HEK293 (cell line): ENCODE results near the gene IGFN1.

Experiments used
- CTCF ChIA-PET: fragments of 350-600 bp; formaldehyde crosslinking; extraction: SDS; loops from one replicate; lab custom pipeline; 2021; ENCODE audit warnings: antibody characterized with exemption; lab: Yijun Ruan, JAX
- POLR2A ChIA-PET: fragments of 300-600 bp; formaldehyde crosslinking; extraction: SDS; loops from one replicate; lab custom pipeline; 2020; ENCODE audit warnings: antibody characterized with exemption, inconsistent platforms; lab: Yijun Ruan, JAX
- H3K27ac ChIP-seq: fragments of 200-500 bp; sonication (Bioruptor generic); 2 replicates; pipeline ENCODE4 v1.5.1; 2014; ENCODE audit warnings: low read depth, low read length, control low read depth, inconsistent platforms; ENCODE audit errors: extremely low read depth
- H3K36me3 ChIP-seq, 2 experiments: fragments of 200-500 bp in 1 of 2; sonication (Bioruptor generic) in 1 of 2; 1 replicate in 1 of 2; 2 replicates in 1 of 2; pipeline ENCODE4 v1.5.1; 2014 to 2017; ENCODE audit warnings: inconsistent platforms in 2 of 2, low read length in 2 of 2; ENCODE audit not compliant: control insufficient read depth in 2 of 2, insufficient read depth in 1 of 2
- H3K4me1 ChIP-seq: fragments of 200-500 bp; sonication (Bioruptor generic); 2 replicates; pipeline ENCODE4 v1.5.1; 2014; ENCODE audit warnings: mild to moderate bottlenecking, low read length, inconsistent platforms; ENCODE audit not compliant: control insufficient read depth, insufficient read depth
- H3K4me3 ChIP-seq: 2 replicates; pipeline ENCODE4 v1.5.1; 2011; ENCODE audit warnings: low read depth, mild to moderate bottlenecking, control low read depth, low read length, moderate library complexity
- H3K9me3 ChIP-seq: fragments of 200-500 bp; sonication (Bioruptor generic); 2 replicates; pipeline ENCODE4 v1.5.1; 2014; ENCODE audit warnings: low read depth, low read length, inconsistent platforms; ENCODE audit not compliant: control insufficient read depth, insufficient read depth
- BCL11A ChIP-seq: fragments of 450-650 bp; formaldehyde crosslinking; IDR thresholded peaks from 2 replicates; pipeline ENCODE4 v1.5.1; 2016; ENCODE audit warnings: low read depth, missing biosample characterization, missing genetic modification characterization
- FEZF1 ChIP-seq: fragments of 450-650 bp; formaldehyde crosslinking; IDR thresholded peaks from 2 replicates; pipeline ENCODE4 v1.5.1; 2016; ENCODE audit warnings: missing biosample characterization, missing genetic modification characterization
- GLIS1 ChIP-seq: fragments of 450-650 bp; formaldehyde crosslinking; IDR thresholded peaks from 2 replicates; pipeline ENCODE4 v1.5.1; 2016; ENCODE audit warnings: missing biosample characterization, missing genetic modification characterization
- SCRT2 ChIP-seq: fragments of 450-650 bp; formaldehyde crosslinking; IDR thresholded peaks from 2 replicates; pipeline ENCODE4 v1.5.1; 2016; ENCODE audit warnings: missing biosample characterization, missing genetic modification characterization
- ZBTB48 ChIP-seq: fragments of 450-650 bp; formaldehyde crosslinking; IDR thresholded peaks from 2 replicates; pipeline ENCODE4 v1.5.1; 2016; ENCODE audit warnings: missing biosample characterization, missing genetic modification characterization
- ZBTB6 ChIP-seq: fragments of 450-650 bp; formaldehyde crosslinking; IDR thresholded peaks from 2 replicates; pipeline ENCODE4 v1.5.1; 2017; ENCODE audit warnings: missing biosample characterization, missing genetic modification characterization
- ZFP41 ChIP-seq: fragments of 450-650 bp; formaldehyde crosslinking; IDR thresholded peaks from 2 replicates; pipeline ENCODE4 v1.5.1; 2016; ENCODE audit warnings: missing biosample characterization, missing genetic modification characterization, borderline replicate concordance
- ZIC2 ChIP-seq: fragments of 450-650 bp; formaldehyde crosslinking; IDR thresholded peaks from 2 replicates; pipeline ENCODE4 v1.5.1; 2016; ENCODE audit warnings: missing biosample characterization, missing genetic modification characterization
- ZNF174 ChIP-seq: fragments of 450-650 bp; formaldehyde crosslinking; IDR thresholded peaks from 2 replicates; pipeline ENCODE4 v1.5.0; 2017; ENCODE audit warnings: missing biosample characterization, mild to moderate bottlenecking, missing genetic modification characterization
- ZNF26 ChIP-seq: fragments of 450-650 bp; formaldehyde crosslinking; IDR thresholded peaks from 2 replicates; pipeline ENCODE4 v1.5.1; 2016; ENCODE audit warnings: missing biosample characterization, missing genetic modification characterization
- ZNF311 ChIP-seq: fragments of 450-650 bp; formaldehyde crosslinking; IDR thresholded peaks from 2 replicates; pipeline ENCODE4 v1.5.1; 2017; ENCODE audit warnings: missing biosample characterization, missing genetic modification characterization, borderline replicate concordance
- ZNF433 ChIP-seq: fragments of 450-650 bp; formaldehyde crosslinking; IDR thresholded peaks from 2 replicates; pipeline ENCODE4 v1.5.1; 2016; ENCODE audit warnings: missing biosample characterization, missing genetic modification characterization, low read depth
- ZNF677 ChIP-seq: fragments of 450-650 bp; IDR thresholded peaks from 2 replicates; pipeline ENCODE4 v1.5.0; 2018; ENCODE audit warnings: missing biosample characterization, mild to moderate bottlenecking, missing genetic modification characterization, moderate library complexity
- ZSCAN5A ChIP-seq: fragments of 450-650 bp; formaldehyde crosslinking; IDR thresholded peaks from 2 replicates; pipeline ENCODE4 v1.5.1; 2016; ENCODE audit warnings: missing biosample characterization, missing genetic modification characterization
- TF ChIP-seq, protein P1 (sequence below): fragments of 450-650 bp; formaldehyde crosslinking; IDR thresholded peaks from 2 replicates; pipeline ENCODE4 v1.5.1; 2017; ENCODE audit warnings: missing biosample characterization, missing genetic modification characterization

Gene IGFN1

DNA sequence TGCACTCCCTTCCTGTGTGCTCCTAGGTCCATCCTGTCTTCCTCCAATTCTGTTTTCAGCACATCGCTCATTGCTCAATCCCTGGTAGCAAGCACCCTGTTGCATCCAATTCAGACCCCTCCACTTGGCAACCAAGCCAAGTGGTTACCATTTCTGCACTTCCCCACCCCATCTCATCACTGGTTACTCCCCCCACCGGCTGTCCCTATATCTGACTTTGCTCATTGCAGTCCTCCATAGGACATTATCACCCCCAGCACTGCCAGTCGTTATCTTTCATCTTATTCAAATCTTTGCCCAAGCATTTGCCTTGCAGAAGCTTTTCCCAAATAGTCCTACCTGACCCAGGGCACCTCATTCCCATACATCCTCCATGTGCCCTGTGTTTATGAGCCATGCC lies 34.3 kb upstream of the IGFN1 start:
- Histone ChIP-seq H3K4me3 (no peak overlapping the region), H3K36me3 (peaks cover 3 to 17% of the 10 kb centered on the region in 2 experiments; a peak in 1 of 3 replicates), H3K9me3 (no peaks in the 10 kb centered on the region), H3K4me1 (no peaks in the 10 kb centered on the region; the same call in 1 of the 2 replicates), H3K27ac (no peak overlapping the region)
- TF ChIP-seq ZIC2 (no peak), SCRT2 (peak; percentile 18; the same call in 1 of the 2 replicates)
- ChIA-PET POLR2A (interaction anchor here (2.0 kb wide), 1 partner anchor 15 kb away, joined by 7 read pairs; no protein-coding TSS in a partner anchor), CTCF (interaction anchor here (0.6 kb wide), 1 partner anchor 194 kb away, joined by 3 read pairs; no protein-coding TSS in a partner anchor)

DNA sequence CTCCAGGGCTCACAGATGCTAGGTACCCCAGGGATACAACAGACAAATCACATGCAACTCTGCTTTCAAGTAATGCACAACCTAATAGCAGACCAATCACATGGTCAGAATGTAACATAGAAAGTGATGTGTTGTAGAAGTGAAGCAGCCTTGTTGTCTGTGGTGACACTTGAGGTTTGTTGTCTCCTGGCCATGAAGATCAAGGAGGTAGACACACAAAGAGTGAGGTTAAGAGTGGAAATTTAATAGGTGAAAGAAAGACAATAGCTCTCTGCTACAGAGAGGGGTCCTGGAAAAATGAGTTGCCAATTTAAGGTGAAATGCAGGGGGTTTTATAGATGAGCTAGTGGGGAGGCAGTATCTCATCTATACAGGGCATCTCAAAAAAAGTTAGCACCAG lies 33.8 kb upstream of the IGFN1 start:
- Histone ChIP-seq H3K4me1 (no peaks in the 10 kb centered on the region; the same call in 1 of the 2 replicates), H3K36me3 (peaks cover 3 to 13% of the 10 kb centered on the region in 2 experiments; a peak in 1 of 3 replicates)
- CTCF ChIA-PET, result interaction anchor here (0.6 kb wide), 2 partner anchors 23 to 535 kb away, joined by 3 read pairs; no protein-coding TSS in a partner anchor

DNA sequence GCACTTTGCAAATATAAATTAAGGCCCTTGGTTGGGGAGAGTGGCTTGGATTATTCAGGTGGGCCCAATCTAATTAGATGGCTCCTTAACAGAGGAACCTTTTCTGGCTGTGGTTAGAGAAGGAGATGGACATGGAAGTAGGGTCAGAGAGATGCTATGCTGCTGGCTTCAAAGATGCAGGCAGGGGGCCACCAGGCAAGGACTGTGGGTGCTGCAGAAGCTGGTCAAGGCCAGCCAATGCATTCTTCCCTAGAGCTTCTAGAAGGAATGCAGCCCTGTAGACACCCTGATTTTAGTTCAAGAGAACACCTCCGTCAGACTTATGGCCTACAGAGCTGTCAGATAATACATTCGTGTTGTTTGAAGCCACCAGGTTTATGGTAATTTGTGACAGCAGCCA lies 32.7 kb upstream of the IGFN1 start:
- TF ChIP-seq ZNF433 (tag by site-specific recombination), result no peak
- no peak for TF ChIP-seq ZSCAN5A (tag by site-specific recombination)
- no peak for TF ChIP-seq ZFP41 (tag by site-specific recombination)
- H3K4me1 ChIP-seq, result no peaks in the 10 kb centered on the region; the same call in 1 of the 2 replicates
- POLR2A ChIA-PET, result no interaction called here
- H3K27ac ChIP-seq, result no peak overlapping the region
- no peak overlapping the region for H3K4me3 ChIP-seq
- CTCF ChIA-PET, result interaction anchor here (0.6 to 1.5 kb wide), 2 partner anchors 8 to 1489 kb away, joined by 3 to 6 read pairs; no protein-coding TSS in a partner anchor
- H3K36me3 ChIP-seq, result peaks cover 0 to 1% of the 10 kb centered on the region in 2 experiments; a peak in 1 of 3 replicates
- no peaks in the 10 kb centered on the region for H3K9me3 ChIP-seq

More for the DNA sequence above, 33.8 kb upstream of the IGFN1 start:
- Histone ChIP-seq H3K9me3 (no peaks in the 10 kb centered on the region), H3K27ac (no peak overlapping the region), H3K4me3 (no peak overlapping the region)
- POLR2A ChIA-PET, result interaction anchor here (2.0 kb wide), 1 partner anchor 14 kb away, joined by 7 read pairs; no protein-coding TSS in a partner anchor
- no peak for TF ChIP-seq BCL11A
- TF ChIP-seq GLIS1 (tag by site-specific recombination), result no peak
- TF ChIP-seq ZNF311 (tag by site-specific recombination), result no peak
- no peak for TF ChIP-seq ZNF26 (tag by site-specific recombination)
- TF ChIP-seq, protein P1, sequence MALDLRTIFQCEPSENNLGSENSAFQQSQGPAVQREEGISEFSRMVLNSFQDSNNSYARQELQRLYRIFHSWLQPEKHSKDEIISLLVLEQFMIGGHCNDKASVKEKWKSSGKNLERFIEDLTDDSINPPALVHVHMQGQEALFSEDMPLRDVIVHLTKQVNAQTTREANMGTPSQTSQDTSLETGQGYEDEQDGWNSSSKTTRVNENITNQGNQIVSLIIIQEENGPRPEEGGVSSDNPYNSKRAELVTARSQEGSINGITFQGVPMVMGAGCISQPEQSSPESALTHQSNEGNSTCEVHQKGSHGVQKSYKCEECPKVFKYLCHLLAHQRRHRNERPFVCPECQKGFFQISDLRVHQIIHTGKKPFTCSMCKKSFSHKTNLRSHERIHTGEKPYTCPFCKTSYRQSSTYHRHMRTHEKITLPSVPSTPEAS (tag by site-specific recombination), result no peak
- no peak for TF ChIP-seq ZNF677 (tag by site-specific recombination)
- no peak for TF ChIP-seq ZBTB48 (tag by site-specific recombination)
- TF ChIP-seq ZNF174, result no peak
- TF ChIP-seq ZBTB6 (tag by site-specific recombination), result no peak
- no peak for TF ChIP-seq FEZF1 (tag by site-specific recombination)
